Amniotic stem cell (primary cell): ENCODE data around the gene SERP1.

Source experiments
- DNase-seq: peaks from one replicate; lab custom pipeline; 2025; lab: John Stamatoyannopoulos, UW

Gene SERP1

GRCh38 chr3:150546226-150547044 lies at the start of gene SERP1, which contains the start of gene EIF2A:
TSS of gene SERP1 (minus strand) at chr3:150546496. CDS start at chr3:150546135, 361 bp downstream.
TSS of gene EIF2A (plus strand) at chr3:150546787. CDS start at chr3:150546803, 16 bp downstream.
- DNase-seq, result peak; percentile 98

DNA sequence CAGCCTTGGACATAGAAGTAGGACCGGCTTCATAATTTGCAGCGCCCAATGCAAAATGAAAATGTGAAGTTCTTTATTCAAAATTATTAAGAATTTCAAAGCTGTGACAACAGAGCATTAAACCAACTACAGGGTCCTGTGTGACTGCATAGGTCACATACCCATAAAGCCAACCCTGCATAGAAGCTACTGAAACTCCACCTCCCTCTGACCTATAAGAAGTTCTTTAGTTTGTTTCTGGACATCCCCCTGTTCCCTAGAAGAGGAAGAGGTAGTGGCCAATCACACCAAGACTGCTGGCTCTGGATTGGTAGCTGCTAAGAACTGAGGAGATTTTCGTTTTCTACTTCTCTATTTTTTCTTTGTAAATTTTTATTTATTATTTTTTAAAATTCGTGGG lies 47.9 kb upstream of the SERP1 start:
- DNase-seq, result no peak

DNA sequence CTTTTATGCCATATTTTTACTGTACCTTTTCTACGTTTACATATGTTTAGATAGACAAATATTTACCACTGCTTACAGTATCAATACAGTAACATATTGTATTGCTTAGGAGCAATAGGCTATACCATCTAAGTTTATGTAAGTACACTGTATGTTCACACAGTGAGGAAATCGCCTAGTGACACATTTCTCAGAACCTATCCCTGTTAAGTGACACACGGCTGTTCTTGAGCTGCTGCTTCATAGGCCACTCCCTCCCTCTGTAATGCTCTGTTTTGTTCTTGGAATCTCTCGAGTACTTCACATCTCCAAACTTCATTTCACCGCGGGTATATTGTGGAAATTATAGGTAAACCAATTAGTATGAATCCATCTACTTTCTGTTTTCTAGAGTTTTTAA lies 43.5 kb upstream of the SERP1 start:
- no peak for DNase-seq

DNA sequence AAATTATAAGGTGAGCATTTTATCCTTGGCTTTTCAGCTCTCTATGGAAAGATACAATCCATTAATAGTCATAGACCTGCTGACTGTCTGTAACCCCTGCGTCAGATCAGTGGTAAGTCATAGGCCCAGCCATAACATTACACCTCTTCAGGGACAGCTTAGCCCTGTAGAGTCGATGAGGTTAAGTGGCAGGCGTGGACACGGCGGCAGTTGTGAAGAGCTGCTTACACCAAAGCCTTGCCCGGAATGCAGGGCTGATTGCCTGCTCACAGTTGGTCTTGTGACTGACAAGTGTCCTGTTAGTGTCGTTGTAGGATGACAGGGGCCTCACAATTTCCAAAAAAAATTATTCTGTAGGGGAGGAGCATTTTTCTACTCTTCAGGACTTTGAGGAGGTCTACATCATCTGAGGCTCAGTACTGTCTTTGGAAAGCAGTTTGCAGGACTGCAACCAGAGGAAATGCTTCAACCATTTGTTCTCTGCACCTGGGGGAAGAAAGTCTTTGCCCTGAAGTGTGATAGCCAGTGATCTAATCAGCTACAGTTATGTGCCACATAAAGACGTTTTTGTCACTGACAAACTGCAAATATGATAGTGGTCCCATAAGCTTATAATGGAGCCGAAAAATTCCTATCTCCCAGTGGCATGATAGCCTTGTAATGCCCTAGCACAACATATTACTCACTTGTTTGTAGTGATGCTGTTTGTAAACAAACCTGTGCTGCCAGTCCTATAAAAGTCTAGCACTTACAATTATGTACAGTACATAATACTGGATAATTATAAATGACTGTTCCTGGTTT lies 41.9 kb upstream of the SERP1 start:
- DNase-seq, result no peak

- no peak for DNase-seq
Observed at GRCh38 chr3:150583028-150583427, 36.7 kb upstream of the SERP1 start.

DNA sequence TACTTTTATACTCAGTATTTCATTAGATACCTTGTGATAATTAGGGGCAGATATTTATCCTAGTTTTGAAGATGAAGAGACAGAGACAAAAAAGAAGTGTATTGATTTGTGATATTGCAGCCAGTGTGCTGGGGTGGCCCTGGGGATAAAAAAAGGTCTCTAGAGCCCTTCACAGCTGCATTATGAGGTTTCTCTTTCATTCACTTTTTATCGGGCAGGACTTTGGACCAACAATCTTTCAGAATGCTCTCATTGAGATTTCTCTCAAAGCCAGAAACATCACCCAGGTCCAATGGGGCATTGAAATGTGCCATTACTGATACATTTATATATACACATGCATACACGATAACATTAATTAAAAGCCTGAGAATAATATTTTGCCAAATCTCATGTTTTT lies 36.3 kb upstream of the SERP1 start:
- no peak for DNase-seq

GRCh38 chr3:150581174-150581573 lies 34.9 kb upstream of the SERP1 start:
- no peak for DNase-seq

GRCh38 chr3:150577855-150578254 lies 31.6 kb upstream of the SERP1 start:
- no peak for DNase-seq

- DNase-seq, result no peak
Observed at GRCh38 chr3:150567328-150567727, 21.0 kb upstream of the SERP1 start.

DNA sequence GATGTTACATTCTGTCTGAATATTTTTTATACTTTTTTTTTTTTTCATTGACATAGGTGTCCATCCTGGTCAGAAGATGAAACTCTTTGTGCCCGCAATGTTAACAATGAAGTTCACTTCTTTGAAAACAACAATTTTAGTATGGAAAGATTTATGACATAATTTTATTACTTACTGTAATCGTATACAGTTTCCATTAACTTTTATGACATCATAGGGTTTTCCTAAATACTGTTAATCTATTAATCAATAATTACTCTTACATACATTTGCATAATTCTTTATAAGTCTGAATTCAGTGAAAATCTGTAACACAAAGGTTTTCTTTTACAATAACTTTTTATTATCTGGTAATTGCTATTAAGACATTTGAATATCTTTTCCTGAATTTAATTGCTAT lies 17.9 kb upstream of the SERP1 start:
- no peak for DNase-seq

DNA sequence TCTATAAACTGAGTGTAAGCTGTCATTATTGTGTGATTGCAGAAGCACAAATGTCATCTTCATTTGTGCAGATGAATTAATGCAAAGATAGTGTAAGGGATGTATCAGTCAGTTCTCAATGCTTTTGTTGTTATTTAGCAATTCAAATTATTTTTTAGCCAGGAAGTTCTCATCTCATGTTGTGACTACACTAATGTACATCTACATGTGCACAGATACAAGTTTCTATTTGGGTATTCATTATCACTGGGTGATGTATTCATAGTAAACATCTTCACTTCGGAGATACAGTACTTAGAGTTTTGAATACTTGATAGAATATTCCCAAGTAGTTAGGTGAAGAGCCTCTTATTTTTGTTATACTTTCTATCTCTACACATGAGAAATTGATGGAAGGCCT lies 11.4 kb upstream of the SERP1 start:
- no peak for DNase-seq

GRCh38 chr3:150556792-150557191 lies 10.5 kb upstream of the SERP1 start:
- no peak for DNase-seq

- no peak for DNase-seq
Observed at GRCh38 chr3:150555859-150556436, 9.7 kb upstream of the SERP1 start.

DNA sequence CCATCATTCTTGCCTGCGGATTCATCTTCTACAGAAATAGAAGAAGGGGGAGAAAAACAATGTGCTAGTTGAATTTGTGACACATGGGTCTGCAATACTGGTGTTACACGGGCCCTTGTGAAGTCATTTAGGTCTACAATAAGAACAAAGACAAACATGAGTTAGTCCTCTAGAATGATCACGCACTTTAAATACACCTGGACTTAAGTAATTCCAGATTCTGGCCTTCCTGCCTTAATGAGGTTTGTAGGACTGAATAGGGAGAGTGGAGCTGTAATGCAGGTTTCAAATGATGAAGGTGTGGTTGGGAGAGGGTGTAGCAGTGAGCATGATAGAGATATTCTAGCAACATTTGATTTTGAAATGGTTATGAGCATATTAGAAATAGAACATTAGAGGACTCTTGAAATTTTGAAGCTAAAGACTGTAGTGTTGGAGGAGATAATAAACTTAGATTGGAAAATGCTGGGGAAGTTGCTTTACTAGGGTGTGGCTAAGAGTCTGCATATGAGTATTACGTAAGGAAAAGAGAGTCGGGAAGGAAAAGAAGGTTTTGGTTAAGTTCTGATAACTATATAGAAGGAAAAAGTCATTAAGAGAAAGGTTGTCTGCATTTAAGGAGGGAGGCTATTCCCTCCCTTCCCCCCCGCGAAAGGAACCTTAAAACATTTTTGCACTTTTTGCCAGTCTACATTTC lies 897 bp upstream of the SERP1 start:
- no peak for DNase-seq

- no peak for DNase-seq
Observed at GRCh38 chr3:150545419-150546225, 674 bp downstream of the SERP1 start.

GRCh38 chr3:150544726-150545125 lies 1.6 kb downstream of the SERP1 start:
- no peak for DNase-seq

DNA sequence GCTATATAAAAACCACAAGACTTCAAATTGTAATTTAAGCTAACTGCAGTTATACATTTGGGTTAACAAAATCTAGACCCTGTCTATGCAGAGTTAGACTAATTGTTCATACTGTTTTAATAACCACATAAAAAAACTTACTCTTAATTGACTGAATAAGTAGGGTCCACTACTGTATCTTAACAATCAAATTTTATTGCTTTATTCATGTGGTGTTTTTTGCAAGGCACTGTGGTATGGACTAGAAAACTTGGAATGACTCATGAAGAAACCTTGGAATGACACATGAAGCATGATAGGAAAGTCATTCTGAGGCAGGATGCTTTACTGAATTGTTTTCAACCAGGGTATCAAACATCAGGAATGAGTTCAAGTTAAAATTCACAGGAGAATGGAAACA lies 2.3 kb downstream of the SERP1 start:
- DNase-seq, result peak; percentile 19

DNA sequence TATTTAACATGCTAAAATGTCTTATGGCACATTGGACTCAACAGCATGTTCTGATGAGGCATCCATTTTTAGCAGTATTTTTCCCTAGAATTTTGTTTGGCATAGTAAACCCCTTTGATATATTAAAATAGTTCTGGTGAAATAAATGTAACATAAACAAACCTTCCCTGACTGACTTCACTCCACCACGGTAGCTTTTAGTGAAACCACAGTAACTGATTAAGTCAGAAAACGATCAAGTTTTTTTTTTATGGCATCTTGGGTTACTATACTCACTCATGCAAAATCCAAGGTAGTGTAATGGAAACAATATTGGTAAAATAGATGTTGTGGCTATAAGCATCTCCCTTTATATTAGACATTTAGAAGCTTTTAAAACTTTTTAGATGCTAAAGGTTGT lies 2.8 kb downstream of the SERP1 start:
- no peak for DNase-seq

- no peak for DNase-seq
Observed at GRCh38 chr3:150543128-150543527, 3.2 kb downstream of the SERP1 start.

- DNase-seq, result no peak
Observed at GRCh38 chr3:150540991-150541390, 5.3 kb downstream of the SERP1 start.

- no peak for DNase-seq
Observed at GRCh38 chr3:150540297-150540696, 6.0 kb downstream of the SERP1 start.
